Keratinocyte (primary cell): ENCODE results near the gene SCMH1. TPM values are rescaled to one million over a fixed set of nuclear protein-coding genes. Genes with fewer than 3 reads are reported as not detected.
A peak's percentile ranks its signal among the peaks of the same experiment; 100 is the strongest.

Experiments used
- DNase-seq: peaks from one replicate; pipeline ENCODE4 v3.0.0-alpha.2; 2011; ENCODE audit warnings: low read depth, missing footprints, low spot score
- FAIRE-seq: peaks from 2 replicates; lab custom pipeline; 2011; peaks lifted over from hg19 to GRCh38; lab: Jason Lieb, UNC
- H2AFZ ChIP-seq: 2 replicates; pipeline ENCODE4 v1.6.0; 2012; ENCODE audit warnings: low read length, control low read depth, inconsistent platforms; ENCODE audit not compliant: control insufficient read depth
- H3K27ac ChIP-seq: 2 replicates; pipeline ENCODE4 v1.5.1; 2011; ENCODE audit warnings: low read length; ENCODE audit not compliant: control insufficient read depth, insufficient read depth
- H3K27me3 ChIP-seq: 3 replicates; pipeline ENCODE4 v1.6.0; 2011; ENCODE audit warnings: low read length; ENCODE audit not compliant: control insufficient read depth, insufficient read depth; ENCODE audit errors: extremely low read depth
- H3K36me3 ChIP-seq, 2 experiments: 2 replicates in 1 of 2; 3 replicates in 1 of 2; pipeline ENCODE4 v1.5.1; 2011; ENCODE audit warnings: low read length in 2 of 2, mild to moderate bottlenecking in 1 of 2; ENCODE audit not compliant: control insufficient read depth in 2 of 2, insufficient read depth in 2 of 2; ENCODE audit errors: extremely low read depth in 1 of 2
- H3K4me1 ChIP-seq: 3 replicates; pipeline ENCODE4 v1.5.1; 2011; ENCODE audit warnings: low read length; ENCODE audit not compliant: control insufficient read depth, insufficient read depth; ENCODE audit errors: extremely low read depth
- H3K4me2 ChIP-seq: 3 replicates; pipeline ENCODE4 v1.6.0; 2011; ENCODE audit warnings: low read depth, low read length; ENCODE audit not compliant: control insufficient read depth, insufficient read depth; ENCODE audit errors: extremely low read depth
- H3K4me3 ChIP-seq, 3 experiments: fragments of 200-600 bp in 1 of 3; sonication (generic) in 1 of 3; 2 replicates in 2 of 3; 3 replicates in 1 of 3; pipeline ENCODE4 v1.5.1; 2011 to 2016; ENCODE audit warnings: low read length in 3 of 3, mild to moderate bottlenecking in 3 of 3, control low read depth in 2 of 3, inconsistent platforms in 1 of 3, low read depth in 1 of 3, mixed read lengths in 1 of 3, mixed run types in 1 of 3, moderate library complexity in 1 of 3; ENCODE audit not compliant: control insufficient read depth in 2 of 3, insufficient read depth in 2 of 3; ENCODE audit errors: extremely low read depth in 1 of 3
- H3K79me2 ChIP-seq: 2 replicates; pipeline ENCODE4 v1.6.0; 2012; ENCODE audit warnings: low read length; ENCODE audit not compliant: control insufficient read depth, insufficient read depth
- H3K9ac ChIP-seq: 3 replicates; pipeline ENCODE4 v1.6.0; 2011; ENCODE audit warnings: low read length; ENCODE audit not compliant: control insufficient read depth, insufficient read depth; ENCODE audit errors: extremely low read depth
- H3K9me1 ChIP-seq: 3 replicates; pipeline ENCODE4 v1.6.0; 2011; ENCODE audit warnings: low read length; ENCODE audit not compliant: control insufficient read depth, insufficient read depth; ENCODE audit errors: extremely low read depth
- H3K9me3 ChIP-seq: 2 replicates; pipeline ENCODE4 v1.5.1; 2012; ENCODE audit warnings: low read depth, low read length; ENCODE audit not compliant: control insufficient read depth
- H4K20me1 ChIP-seq: 3 replicates; pipeline ENCODE4 v1.6.0; 2011; ENCODE audit warnings: low read length; ENCODE audit not compliant: control insufficient read depth, insufficient read depth; ENCODE audit errors: extremely low read depth
- CTCF ChIP-seq, 3 experiments: IDR thresholded peaks in 1 of 3; conservative IDR thresholded peaks in 1 of 3; optimal IDR thresholded peaks in 1 of 3; 2 replicates in 2 of 3; 3 replicates in 1 of 3; pipeline versions ENCODE3 to v1.5.1; 2011; ENCODE audit warnings: low read length in 3 of 3, mild to moderate bottlenecking in 3 of 3, moderate library complexity in 2 of 3, control low read depth in 1 of 3, inconsistent platforms in 1 of 3; ENCODE audit not compliant: insufficient read depth in 2 of 3; ENCODE audit errors: extremely low read depth in 1 of 3
- EZH2 ChIP-seq: IDR thresholded peaks from one replicate; pipeline ENCODE4 v1.6.1; 2012; ENCODE audit warnings: inconsistent platforms, mild to moderate bottlenecking, low read length, moderate library complexity
- dilution Hi-C: fragments of 300-500 bp; cut with MboI; formaldehyde crosslinking; loops from one replicate; pipeline ENCODE4 v1.7.0; 2020; ENCODE audit warnings: low sequenced_read_pairs; ENCODE audit not compliant: extremely low pct_ligation_motif_present
- polyA plus RNA-seq, 5 experiments: library from polyadenylated mRNA; depleted of rRNA in 3 of 5; stranded (reverse) in 3 of 5; stranded (forward) in 1 of 5; unstranded in 1 of 5; fragments of >200 nt; gene quantifications; 1 replicate in 1 of 5; 2 replicates in 3 of 5; 3 replicates in 1 of 5; pipeline versions ENCODE4 v1.2.1 to v1.2.3, GENCODE V29; 2011 to 2012; ENCODE audit warnings: missing spikeins in 2 of 5, low read depth in 1 of 5, low replicate concordance in 1 of 5

The SCMH1 gene
- polyA plus RNA-seq, 1 donor (not counting 4 experiments of a cell fraction or from before 2014, with no cell fraction given) = 29.9 TPM

- no peak for FAIRE-seq
- H3K4me3 ChIP-seq = no peak overlapping the region
- TF ChIP-seq CTCF (optimal IDR thresholded peaks at IDR 0.05 in 1 of 3, IDR thresholded peaks at IDR 0.05 in 1 of 3, conservative IDR thresholded peaks at IDR 0.05 in 1 of 3; ENCODE audit: extremely low read depth in 1 of 3, insufficient read depth in 2 of 3, low read length in 3 of 3) (no peak), EZH2 (no peak)
These were observed 36.0 kb upstream of the SCMH1 start for GRCh38 chr1:41278076-41278475.

GRCh38 chr1:41277371-41277975, 35.4 kb upstream of the SCMH1 start:
- no peaks in the 10 kb centered on the region for H3K9me3 ChIP-seq
- H2AFZ ChIP-seq = peak overlapping the region; percentile 30
- no peak overlapping the region for H3K27ac ChIP-seq
- H3K4me1 ChIP-seq = no peaks in the 10 kb centered on the region
- H3K9me1 ChIP-seq = no peaks in the 10 kb centered on the region
- H3K36me3 ChIP-seq = no peaks in the 10 kb centered on the region
- no peaks in the 10 kb centered on the region for H3K79me2 ChIP-seq
- no peak overlapping the region for H3K4me3 ChIP-seq
- DNase-seq = no peak
- dilution Hi-C loops = no loop called here
- H3K4me2 ChIP-seq = no peak overlapping the region
- TF ChIP-seq CTCF (optimal IDR thresholded peaks at IDR 0.05 in 1 of 3, IDR thresholded peaks at IDR 0.05 in 1 of 3, conservative IDR thresholded peaks at IDR 0.05 in 1 of 3; ENCODE audit: extremely low read depth in 1 of 3, insufficient read depth in 2 of 3, low read length in 3 of 3) = no peak
- no peak for TF ChIP-seq EZH2
- H3K27me3 ChIP-seq = peaks cover 13% of the 10 kb centered on the region
- no peak overlapping the region for H3K9ac ChIP-seq
- no peaks in the 10 kb centered on the region for H4K20me1 ChIP-seq
- FAIRE-seq = no peak

More at GRCh38 chr1:41278076-41278475, 36.0 kb upstream of the SCMH1 start:
- no peaks in the 10 kb centered on the region for H3K79me2 ChIP-seq
- H4K20me1 ChIP-seq = no peaks in the 10 kb centered on the region
- H3K9me3 ChIP-seq = no peaks in the 10 kb centered on the region
- no peak overlapping the region for H2AFZ ChIP-seq
- H3K9me1 ChIP-seq = no peaks in the 10 kb centered on the region
- peaks cover 16% of the 10 kb centered on the region for H3K27me3 ChIP-seq
- no peak overlapping the region for H3K9ac ChIP-seq
- DNase-seq = no peak
- no peak overlapping the region for H3K4me2 ChIP-seq
- dilution Hi-C loops = no loop called here
- no peaks in the 10 kb centered on the region for H3K4me1 ChIP-seq
- no peak overlapping the region for H3K27ac ChIP-seq
- H3K36me3 ChIP-seq = no peaks in the 10 kb centered on the region
